T-cell (primary cell): ENCODE results near the gene ZDHHC14. TPM values are rescaled to one million over a fixed set of nuclear protein-coding genes. Genes with fewer than 3 reads are reported as not detected.

ENCODE experiments used
- ATAC-seq, 4 experiments: fragments of 200-7000 bp in 3 of 4; fragments of 150-1000 bp in 1 of 4; cut with Tn5 transposase; replicated peaks in 1 of 4; 1 replicate in 3 of 4; 2 replicates in 1 of 4; pipeline ENCODE4 v1.10.0; 2021; ENCODE audit warnings: moderate library complexity in 3 of 4, mild to moderate bottlenecking in 2 of 4, moderate number of reproducible peaks in 1 of 4
- CTCF ChIA-PET, 2 donors: fragments of 300-600 bp; sonication (Branson Sonifier 250); formaldehyde crosslinking; loops; one replicate each; lab custom pipeline; 2022; ENCODE audit warnings: antibody characterized with exemption in 2 of 2; lab: Charles Lee
- POLR2A ChIA-PET, 2 donors: fragments of 300-600 bp; sonication (Branson Sonifier 250); formaldehyde crosslinking; loops; one replicate each; lab custom pipeline; 2022; ENCODE audit warnings: antibody characterized with exemption in 2 of 2; lab: Charles Lee
- DNase-seq, 35 experiments: peaks; one replicate each; pipeline versions ENCODE4 v3.0.0 to v3.0.0-alpha.2; 2013 to 2023
- H3K27ac ChIP-seq: one replicate; pipeline ENCODE4 v1.5.1; 2013; ENCODE audit warnings: low read length
- H3K27me3 ChIP-seq, 2 experiments: replicated peaks in 1 of 2; 1 replicate in 1 of 2; 2 replicates in 1 of 2; pipeline versions ENCODE4 v1.6.1 to v1.7.0; 2013; ENCODE audit warnings: low read length in 1 of 2, mixed read lengths in 1 of 2; ENCODE audit not compliant: control insufficient read depth in 2 of 2, insufficient read depth in 2 of 2; ENCODE audit errors: extremely low read depth in 1 of 2
- H3K36me3 ChIP-seq, 2 donors: 1 replicate in 1 of 2; 2 replicates in 1 of 2; pipeline versions ENCODE4 v1.6.1 to v1.7.0; 2013; ENCODE audit warnings: low read length in 1 of 2; ENCODE audit not compliant: control insufficient read depth in 2 of 2, insufficient read depth in 1 of 2; ENCODE audit errors: extremely low read depth in 1 of 2
- H3K4me1 ChIP-seq, 2 experiments: 1 replicate in 1 of 2; 2 replicates in 1 of 2; pipeline versions ENCODE4 v1.6.1 to v1.7.0; 2013; ENCODE audit warnings: low read length in 2 of 2, mixed read lengths in 1 of 2; ENCODE audit not compliant: insufficient read depth in 2 of 2, control insufficient read depth in 1 of 2; ENCODE audit errors: extremely low read depth in 1 of 2
- H3K4me3 ChIP-seq, 2 donors: 1 replicate in 1 of 2; 2 replicates in 1 of 2; pipeline versions ENCODE4 v1.5.1 to v1.7.0; 2013; ENCODE audit warnings: mild to moderate bottlenecking in 2 of 2, low read length in 1 of 2, moderate library complexity in 1 of 2; ENCODE audit not compliant: control insufficient read depth in 1 of 2; ENCODE audit errors: extremely low read depth in 1 of 2
- H3K9me3 ChIP-seq: 2 replicates; pipeline ENCODE4 v1.7.0; 2013
- H3K27ac Mint-ChIP-seq, 2 donors: one replicate each; pipeline ENCODE4 v1.8.0; 2020 to 2021; ENCODE audit warnings: mild to moderate bottlenecking in 2 of 2, mixed read lengths in 2 of 2
- H3K27me3 Mint-ChIP-seq, 2 donors: one replicate each; pipeline ENCODE4 v1.8.0; 2021 to 2022; ENCODE audit warnings: mixed read lengths in 2 of 2
- H3K36me3 Mint-ChIP-seq: one replicate; pipeline ENCODE4 v1.8.0; 2021; ENCODE audit warnings: mixed read lengths
- H3K4me1 Mint-ChIP-seq, 3 donors: one replicate each; pipeline ENCODE4 v1.8.0; 2020 to 2022; ENCODE audit warnings: mixed read lengths in 3 of 3, mild to moderate bottlenecking in 1 of 3
- H3K4me3 Mint-ChIP-seq, 3 donors: one replicate each; pipeline ENCODE4 v1.8.0; 2020 to 2022; ENCODE audit warnings: mild to moderate bottlenecking in 3 of 3, mixed read lengths in 3 of 3, moderate library complexity in 3 of 3
- H3K9me3 Mint-ChIP-seq, 3 donors: one replicate each; pipeline ENCODE4 v1.8.0; 2020 to 2022; ENCODE audit warnings: mixed read lengths in 3 of 3
- WGBS: methylation state at CpG from one replicate; pipeline ENCODE4 v1.1.5; 2013; ENCODE audit warnings: missing lambda C conversion rate; ENCODE audit not compliant: insufficient coverage; 5-methylcytosine and 5-hydroxymethylcytosine counted together
- total RNA-seq, 35 experiments: library from RNA in 6 of 35; stranded (reverse) in 6 of 35; fragments of 120-200 nt in 1 of 35; gene quantifications; one replicate each; pipeline versions ENCODE4 v1.2.1 to v1.2.4 and lab custom pipeline; 2013 to 2026

The ZDHHC14 gene
- total RNA-seq, 5 donors from 2014 or later (not counting 1 experiment from before 2014, with no cell fraction given): 2.1 to 3.7 (median 2.6) TPM

GRCh38 chr6:157490611-157491269 is 109.8 kb downstream of the ZDHHC14 start:
- Histone ChIP-seq H3K27me3 (peaks cover 0 to 11% of the 10 kb centered on the region in 2 experiments), H3K27ac (no peak overlapping the region), H3K9me3 (no peaks in the 10 kb centered on the region), H3K36me3 (no peaks in the 10 kb centered on the region), H3K4me3 (no peak overlapping the region), H3K4me1 (peaks cover 29 to 35% of the 10 kb centered on the region in 2 experiments)
- POLR2A ChIA-PET: no interaction called here
- ATAC-seq: no peak
- CTCF ChIA-PET: no interaction called here
- WGBS: 100% methylated on average over 3 of the region's 16 CpGs
- no peaks in the 10 kb centered on the region for H3K36me3 Mint-ChIP-seq
- no peak overlapping the region for H3K4me3 Mint-ChIP-seq
- H3K4me1 Mint-ChIP-seq: peaks cover 24 to 36% (median 30%) of the 10 kb centered on the region in 3 donors
- H3K27ac Mint-ChIP-seq: no peak overlapping the region
- no peaks in the 10 kb centered on the region for H3K9me3 Mint-ChIP-seq
- no peak for DNase-seq
- peaks cover 0 to 7% of the 10 kb centered on the region in 2 donors for H3K27me3 Mint-ChIP-seq

- Mint-ChIP-seq H3K36me3 (no peaks in the 10 kb centered on the region), H3K4me1 (peaks cover 17 to 27% (median 21%) of the 10 kb centered on the region in 3 donors), H3K4me3 (no peak overlapping the region), H3K9me3 (peaks cover 0 to 6% (median 2%) of the 10 kb centered on the region in 3 donors), H3K27me3 (peaks cover 0 to 7% of the 10 kb centered on the region in 2 donors), H3K27ac (no peak overlapping the region)
- Histone ChIP-seq H3K27ac (no peak overlapping the region), H3K27me3 (peaks cover 0 to 14% of the 10 kb centered on the region in 2 experiments), H3K4me3 (no peak overlapping the region), H3K9me3 (no peaks in the 10 kb centered on the region), H3K4me1 (peaks cover 20 to 26% of the 10 kb centered on the region in 2 experiments), H3K36me3 (no peaks in the 10 kb centered on the region)
- CTCF ChIA-PET: no interaction called here
- DNase-seq (no peak), ATAC-seq (no peak)
- WGBS: 94% methylated on average over 20 of the region's 20 CpGs
- POLR2A ChIA-PET: no interaction called here
Measured at GRCh38 chr6:157491571-157492232, 110.7 kb downstream of the ZDHHC14 start.

GRCh38 chr6:157492249-157492648 is 111.3 kb downstream of the ZDHHC14 start:
- 91% methylated on average over 10 of the region's 12 CpGs for WGBS
- CTCF ChIA-PET: no interaction called here

GRCh38 chr6:157492741-157493140 is 111.8 kb downstream of the ZDHHC14 start:
- Histone ChIP-seq H3K36me3 (no peaks in the 10 kb centered on the region), H3K27me3 (peaks cover 0 to 14% of the 10 kb centered on the region in 2 experiments), H3K4me3 (no peak overlapping the region), H3K9me3 (no peaks in the 10 kb centered on the region), H3K4me1 (peaks cover 12 to 16% of the 10 kb centered on the region in 2 experiments), H3K27ac (no peak overlapping the region)
- Mint-ChIP-seq H3K4me1 (peaks cover 12 to 20% (median 17%) of the 10 kb centered on the region in 3 donors), H3K36me3 (no peaks in the 10 kb centered on the region), H3K27ac (no peak overlapping the region), H3K4me3 (no peak overlapping the region), H3K27me3 (peaks cover 0 to 7% of the 10 kb centered on the region in 2 donors), H3K9me3 (peaks cover 0 to 8% (median 2%) of the 10 kb centered on the region in 3 donors)
- DNase-seq (no peak), ATAC-seq (no peak)
- 92% methylated on average over 3 of the region's 3 CpGs for WGBS
- CTCF ChIA-PET: no interaction called here
- POLR2A ChIA-PET: no interaction called here

More at GRCh38 chr6:157492249-157492648, 111.3 kb downstream of the ZDHHC14 start:
- H3K27me3 Mint-ChIP-seq: peaks cover 0 to 7% of the 10 kb centered on the region in 2 donors
- Histone ChIP-seq H3K36me3 (no peaks in the 10 kb centered on the region), H3K4me1 (peaks cover 17 to 21% of the 10 kb centered on the region in 2 experiments), H3K27ac (no peak overlapping the region), H3K4me3 (no peak overlapping the region), H3K9me3 (no peaks in the 10 kb centered on the region), H3K27me3 (peaks cover 0 to 14% of the 10 kb centered on the region in 2 experiments)
- no peaks in the 10 kb centered on the region for H3K36me3 Mint-ChIP-seq
- peaks cover 15 to 24% (median 17%) of the 10 kb centered on the region in 3 donors for H3K4me1 Mint-ChIP-seq
- ATAC-seq (no peak), DNase-seq (no peak)
- H3K4me3 Mint-ChIP-seq: no peak overlapping the region
- no peak overlapping the region for H3K27ac Mint-ChIP-seq
- H3K9me3 Mint-ChIP-seq: peaks cover 0 to 8% (median 2%) of the 10 kb centered on the region in 3 donors
- POLR2A ChIA-PET: no interaction called here

GRCh38 chr6:157493173-157493572 is 112.2 kb downstream of the ZDHHC14 start:
- peaks cover 0 to 7% of the 10 kb centered on the region in 2 donors for H3K27me3 Mint-ChIP-seq
- Histone ChIP-seq H3K4me3 (no peak overlapping the region), H3K27me3 (peaks cover 0 to 10% of the 10 kb centered on the region in 2 experiments), H3K27ac (no peak overlapping the region), H3K4me1 (peaks cover 9 to 11% of the 10 kb centered on the region in 2 experiments), H3K9me3 (no peaks in the 10 kb centered on the region), H3K36me3 (no peaks in the 10 kb centered on the region)
- no peak overlapping the region for H3K4me3 Mint-ChIP-seq
- peaks cover 0 to 8% (median 2%) of the 10 kb centered on the region in 3 donors for H3K9me3 Mint-ChIP-seq
- no peak overlapping the region for H3K27ac Mint-ChIP-seq
- no peak for DNase-seq
- WGBS: 93% methylated on average over 11 of the region's 11 CpGs
- ChIA-PET CTCF (no interaction called here), POLR2A (no interaction called here)
- H3K4me1 Mint-ChIP-seq: peaks cover 11 to 18% (median 17%) of the 10 kb centered on the region in 3 donors
- ATAC-seq: no peak
- no peaks in the 10 kb centered on the region for H3K36me3 Mint-ChIP-seq

- H3K27ac ChIP-seq: no peak overlapping the region
- H3K9me3 ChIP-seq: no peaks in the 10 kb centered on the region
- peaks cover 0 to 10% of the 10 kb centered on the region in 2 experiments for H3K27me3 ChIP-seq
- H3K4me3 ChIP-seq: no peak overlapping the region
- Mint-ChIP-seq H3K36me3 (no peaks in the 10 kb centered on the region), H3K9me3 (peaks cover 0 to 8% (median 2%) of the 10 kb centered on the region in 3 donors), H3K27me3 (peaks cover 0 to 7% of the 10 kb centered on the region in 2 donors), H3K27ac (no peak overlapping the region), H3K4me1 (peaks cover 10 to 17% (median 16%) of the 10 kb centered on the region in 3 donors), H3K4me3 (no peak overlapping the region)
- ChIA-PET CTCF (no interaction called here), POLR2A (no interaction called here)
- no peak for DNase-seq
- H3K36me3 ChIP-seq: no peaks in the 10 kb centered on the region
- no peak for ATAC-seq
- H3K4me1 ChIP-seq: peaks cover 7 to 9% of the 10 kb centered on the region in 2 experiments
- WGBS: 97% methylated on average over 9 of the region's 10 CpGs
Measured at GRCh38 chr6:157493576-157493975, 112.6 kb downstream of the ZDHHC14 start.
